Measurements from ENCODE around the gene SAMD9L.

SAMD9L gene

GRCh38 chr7:93120592-93121549 is 27.3 kb downstream of the SAMD9L start:
- no peak overlapping the region for H3K27ac ChIP-seq
- TF ChIP-seq CTCF (IDR thresholded peaks at IDR 0.05) (no peak), ZFX (IDR thresholded peaks at IDR 0.05; ENCODE audit: borderline replicate concordance) (no peak)

- no peak overlapping the region for H3K27ac ChIP-seq
Observed at GRCh38 chr7:93119191-93119905, 28.8 kb downstream of the SAMD9L start.

GRCh38 chr7:93117852-93118530 is 30.2 kb downstream of the SAMD9L start, which contains the start of gene SAMD9:
Gene SAMD9, minus strand, starts transcription at chr7:93117979. Its CDS starts 11,882 bp downstream, at chr7:93106097.
- TF ChIP-seq ZFX (IDR thresholded peaks at IDR 0.05; ENCODE audit: borderline replicate concordance) (no peak), CTCF (IDR thresholded peaks at IDR 0.05) (no peak)
- H3K27ac ChIP-seq, result no peak within 1 kb of the TSS

More at GRCh38 chr7:93119191-93119905, 28.8 kb downstream of the SAMD9L start:
- TF ChIP-seq CTCF (IDR thresholded peaks at IDR 0.05), result no peak
- TF ChIP-seq ZFX (IDR thresholded peaks at IDR 0.05; ENCODE audit: borderline replicate concordance), result no peak

GRCh38 chr7:93117327-93117726 is 30.9 kb downstream of the SAMD9L start:
- no peak overlapping the region for H3K27ac ChIP-seq

GRCh38 chr7:93115796-93116195 is 32.4 kb downstream of the SAMD9L start:
- no peak for TF ChIP-seq ZFX (IDR thresholded peaks at IDR 0.05; ENCODE audit: borderline replicate concordance)
- TF ChIP-seq CTCF (IDR thresholded peaks at IDR 0.05), result no peak
- no peak overlapping the region for H3K27ac ChIP-seq

More at GRCh38 chr7:93117327-93117726, 30.9 kb downstream of the SAMD9L start:
- TF ChIP-seq ZFX (IDR thresholded peaks at IDR 0.05; ENCODE audit: borderline replicate concordance) (no peak), CTCF (IDR thresholded peaks at IDR 0.05) (no peak)

GRCh38 chr7:93108003-93108402 is 40.2 kb downstream of the SAMD9L start:
- no peak for TF ChIP-seq CTCF (IDR thresholded peaks at IDR 0.05)
- TF ChIP-seq ZFX (IDR thresholded peaks at IDR 0.05; ENCODE audit: borderline replicate concordance), result no peak
- H3K27ac ChIP-seq, result no peak overlapping the region

All from 22Rv1 (cell line).